ENCODE data around the gene CAPN10.
A peak's percentile ranks its signal among the peaks of the same experiment; 100 is the strongest.
"Not testable (repeated sequence)": the region's sequence is repeated elsewhere in the genome, so short reads cannot be mapped to it uniquely, and the experiment has no call there.

The CAPN10 gene

GRCh38 chr2:240586198-240586918 lies at the start of gene CAPN10:
CAPN10 (plus strand) TSS chr2:240586734; CDS start chr2:240586912, 178 bp downstream.
- peak; percentile 92 for DNase-seq (ENCODE audit: low read depth)

GRCh38 chr2:240538031-240538780 lies 48.3 kb upstream of the CAPN10 start:
- DNase-seq (ENCODE audit: low read depth), result no peak

- DNase-seq (ENCODE audit: low read depth), result not testable (repeated sequence)
Observed at GRCh38 chr2:240539101-240539500, 47.4 kb upstream of the CAPN10 start.

GRCh38 chr2:240539906-240540305 lies 46.6 kb upstream of the CAPN10 start:
- DNase-seq (ENCODE audit: low read depth), result no peak

GRCh38 chr2:240551288-240551687 lies 35.2 kb upstream of the CAPN10 start:
- no peak for DNase-seq (ENCODE audit: low read depth)

- DNase-seq (ENCODE audit: low read depth), result no peak
Observed at GRCh38 chr2:240551811-240552210, 34.7 kb upstream of the CAPN10 start.

- DNase-seq (ENCODE audit: low read depth), result no peak
Observed at GRCh38 chr2:240553956-240554480, 32.5 kb upstream of the CAPN10 start.

- no peak for DNase-seq (ENCODE audit: low read depth)
Observed at GRCh38 chr2:240554767-240555493, 31.6 kb upstream of the CAPN10 start.

GRCh38 chr2:240555541-240556250 lies 30.8 kb upstream of the CAPN10 start:
- DNase-seq (ENCODE audit: low read depth), result no peak

GRCh38 chr2:240556553-240557100 lies 29.9 kb upstream of the CAPN10 start:
- no peak for DNase-seq (ENCODE audit: low read depth)

GRCh38 chr2:240557101-240557751 lies 29.3 kb upstream of the CAPN10 start:
- DNase-seq (ENCODE audit: low read depth), result no peak

GRCh38 chr2:240557808-240558207 lies 28.7 kb upstream of the CAPN10 start, which contains the start of gene ANKMY1:
ANKMY1 (minus strand) TSS chr2:240557988; CDS start chr2:240557335, 653 bp downstream.
- no peak for DNase-seq (ENCODE audit: low read depth)

- no peak for DNase-seq (ENCODE audit: low read depth)
Observed at GRCh38 chr2:240558236-240558761, 28.2 kb upstream of the CAPN10 start.

- DNase-seq (ENCODE audit: low read depth), result no peak
Observed at GRCh38 chr2:240559286-240559685, 27.2 kb upstream of the CAPN10 start.

- peak; percentile 75 for DNase-seq (ENCODE audit: low read depth)
Observed at GRCh38 chr2:240560084-240560479, 26.5 kb upstream of the CAPN10 start, which contains the start of gene DUSP28. DUSP28 (plus strand) TSS chr2:240560357; CDS start chr2:240560685, 328 bp downstream.

GRCh38 chr2:240560480-240561324 lies 25.8 kb upstream of the CAPN10 start:
- peak; percentile 100 for DNase-seq (ENCODE audit: low read depth)

- DNase-seq (ENCODE audit: low read depth), result no peak
Observed at GRCh38 chr2:240561325-240561971, 25.1 kb upstream of the CAPN10 start.

- DNase-seq (ENCODE audit: low read depth), result not testable (repeated sequence)
Observed at GRCh38 chr2:240563231-240563630, 23.3 kb upstream of the CAPN10 start.

All from stimulated activated CD8-positive, alpha-beta memory T cell treated with anti-CD3 and anti-CD28 coated beads, Interleukin-15, amount 100 ng/mL, for 1 hour (primary cell).